WERI-Rb-1 (cell line): ENCODE measurements around the gene AQP4.

ENCODE experiments used
- DNase-seq: peaks from one replicate; pipeline ENCODE4 v3.0.0-alpha.2; 2020
- H3K27ac ChIP-seq: fragments of 250-450 bp; sonication (Bioruptor Pico); 2 replicates; pipeline ENCODE4 v1.5.1; 2020; ENCODE audit warnings: mild to moderate bottlenecking, moderate library complexity
- H3K27me3 ChIP-seq: fragments of 250-450 bp; sonication (Bioruptor Pico); 2 replicates; pipeline ENCODE4 v1.5.1; 2021; ENCODE audit warnings: mild to moderate bottlenecking, low read depth, moderate library complexity; ENCODE audit not compliant: insufficient read depth, severe bottlenecking
- H3K36me3 ChIP-seq: fragments of 250-450 bp; sonication (Bioruptor Pico); 2 replicates; pipeline ENCODE4 v1.5.1; 2020; ENCODE audit warnings: mild to moderate bottlenecking, moderate library complexity
- H3K4me3 ChIP-seq: 2 replicates; pipeline ENCODE4 v1.5.1; 2011; ENCODE audit warnings: low read depth, mild to moderate bottlenecking, control low read depth, low read length
- H3K9me3 ChIP-seq: fragments of 250-450 bp; sonication (Bioruptor Pico); 2 replicates; pipeline ENCODE4 v1.5.1; 2021; ENCODE audit warnings: mild to moderate bottlenecking, moderate library complexity; ENCODE audit not compliant: severe bottlenecking
- TF ChIP-seq, protein P1 (sequence below): IDR thresholded peaks from 2 replicates; pipeline ENCODE4 v1.5.1; 2011; ENCODE audit warnings: low read depth, mild to moderate bottlenecking, control low read depth, inconsistent platforms, low read length

The AQP4 gene

GRCh38 chr18:26869640-26870039 is 4.1 kb upstream of the AQP4 start:
- Histone ChIP-seq H3K4me3 (no peak overlapping the region), H3K36me3 (no peaks in the 10 kb centered on the region), H3K27ac (no peak overlapping the region), H3K27me3 (no peaks in the 10 kb centered on the region), H3K9me3 (no peaks in the 10 kb centered on the region)
- TF ChIP-seq, protein P1, sequence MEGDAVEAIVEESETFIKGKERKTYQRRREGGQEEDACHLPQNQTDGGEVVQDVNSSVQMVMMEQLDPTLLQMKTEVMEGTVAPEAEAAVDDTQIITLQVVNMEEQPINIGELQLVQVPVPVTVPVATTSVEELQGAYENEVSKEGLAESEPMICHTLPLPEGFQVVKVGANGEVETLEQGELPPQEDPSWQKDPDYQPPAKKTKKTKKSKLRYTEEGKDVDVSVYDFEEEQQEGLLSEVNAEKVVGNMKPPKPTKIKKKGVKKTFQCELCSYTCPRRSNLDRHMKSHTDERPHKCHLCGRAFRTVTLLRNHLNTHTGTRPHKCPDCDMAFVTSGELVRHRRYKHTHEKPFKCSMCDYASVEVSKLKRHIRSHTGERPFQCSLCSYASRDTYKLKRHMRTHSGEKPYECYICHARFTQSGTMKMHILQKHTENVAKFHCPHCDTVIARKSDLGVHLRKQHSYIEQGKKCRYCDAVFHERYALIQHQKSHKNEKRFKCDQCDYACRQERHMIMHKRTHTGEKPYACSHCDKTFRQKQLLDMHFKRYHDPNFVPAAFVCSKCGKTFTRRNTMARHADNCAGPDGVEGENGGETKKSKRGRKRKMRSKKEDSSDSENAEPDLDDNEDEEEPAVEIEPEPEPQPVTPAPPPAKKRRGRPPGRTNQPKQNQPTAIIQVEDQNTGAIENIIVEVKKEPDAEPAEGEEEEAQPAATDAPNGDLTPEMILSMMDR, result no peak
- DNase-seq, result no peak

- H3K9me3 ChIP-seq, result no peaks in the 10 kb centered on the region
- H3K27me3 ChIP-seq, result no peaks in the 10 kb centered on the region
- no peak overlapping the region for H3K27ac ChIP-seq
- no peaks in the 10 kb centered on the region for H3K36me3 ChIP-seq
- TF ChIP-seq, protein P1, result no peak
- H3K4me3 ChIP-seq, result no peak overlapping the region
- DNase-seq, result no peak
Measured at GRCh38 chr18:26868968-26869586, 3.6 kb upstream of the AQP4 start.

DNA sequence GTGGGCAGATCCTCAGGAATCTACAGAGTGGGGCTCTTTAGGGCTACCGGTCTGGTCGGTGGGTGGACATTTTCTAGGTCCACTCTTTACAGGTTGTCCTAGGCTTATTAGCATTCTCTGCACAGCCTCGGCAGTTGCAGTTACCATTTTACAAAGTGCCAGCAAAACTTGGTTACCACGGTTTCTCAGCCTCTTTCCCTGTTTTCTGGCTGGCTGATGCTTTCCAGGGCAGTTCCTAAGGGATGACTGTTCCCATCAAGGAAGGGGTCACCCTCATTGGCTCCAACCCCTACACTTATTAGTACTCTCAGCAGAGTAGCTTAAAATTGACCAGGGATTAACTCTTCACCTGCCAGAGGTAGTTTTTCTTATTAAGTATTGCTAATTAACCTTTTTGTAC is 2.0 kb upstream of the AQP4 start:
- Histone ChIP-seq H3K27ac (no peak overlapping the region), H3K9me3 (no peaks in the 10 kb centered on the region), H3K27me3 (peaks cover 2% of the 10 kb centered on the region), H3K4me3 (no peak overlapping the region), H3K36me3 (no peaks in the 10 kb centered on the region)
- DNase-seq, result no peak
- TF ChIP-seq, protein P1, result no peak

GRCh38 chr18:26864658-26865057 is 849 bp downstream of the AQP4 start:
- TF ChIP-seq, protein P1, result no peak
- no peaks in the 10 kb centered on the region for H3K9me3 ChIP-seq
- no peaks in the 10 kb centered on the region for H3K36me3 ChIP-seq
- no peak for DNase-seq
- no peak overlapping the region for H3K27ac ChIP-seq
- peaks cover 2% of the 10 kb centered on the region for H3K27me3 ChIP-seq
- H3K4me3 ChIP-seq, result no peak overlapping the region

DNA sequence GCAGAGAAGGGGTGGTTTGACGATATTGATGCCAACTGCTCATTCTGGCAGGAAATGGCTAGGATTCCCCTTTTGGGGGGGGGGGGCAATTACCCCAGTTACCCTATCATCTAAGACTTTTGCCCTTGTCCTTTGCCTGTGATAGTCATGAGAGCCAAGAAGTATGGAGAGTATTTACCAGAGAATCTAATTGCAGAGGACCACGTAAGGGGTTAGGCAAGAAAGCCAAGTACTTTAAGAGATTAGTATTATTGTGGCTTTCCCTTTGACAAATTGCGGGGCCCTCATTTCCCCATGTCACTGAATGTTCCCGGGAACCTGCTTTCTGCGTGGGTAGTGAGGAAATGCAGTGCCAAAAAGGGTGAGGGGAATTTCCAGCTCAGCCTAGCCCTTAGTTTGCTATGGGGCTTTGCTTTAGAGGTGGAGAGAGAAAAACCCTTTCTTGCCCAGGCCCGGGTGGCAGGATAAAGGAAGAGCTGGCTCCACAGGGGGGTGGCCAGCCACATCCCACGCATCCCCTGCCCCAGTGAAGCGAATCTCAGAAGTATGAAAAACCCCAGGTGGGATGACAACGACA is 1.5 kb downstream of the AQP4 start:
- no peak for DNase-seq
- H3K27ac ChIP-seq, result no peak overlapping the region
- H3K36me3 ChIP-seq, result no peaks in the 10 kb centered on the region
- H3K27me3 ChIP-seq, result peaks cover 2% of the 10 kb centered on the region
- H3K9me3 ChIP-seq, result no peaks in the 10 kb centered on the region
- H3K4me3 ChIP-seq, result peak overlapping the region; percentile 48
- TF ChIP-seq, protein P1, result no peak
